ACC112 (cell line): ENCODE measurements around the gene LIN52.

Experiments
- H2AFZ ChIP-seq: fragments of 200-600 bp; sonication (generic); one replicate; pipeline ENCODE4 v1.6.0; 2017; ENCODE audit warnings: antibody characterized with exemption, low read length; ENCODE audit not compliant: unreplicated experiment
- H3K27ac ChIP-seq: fragments of 200-600 bp; sonication (generic); 2 replicates; pipeline ENCODE4 v1.5.1; 2014; ENCODE audit warnings: low read depth, mild to moderate bottlenecking, antibody characterized with exemption, low read length, moderate library complexity
- H3K27me3 ChIP-seq: fragments of 200-600 bp; sonication (generic); 2 replicates; pipeline ENCODE4 v1.6.1; 2014; ENCODE audit warnings: mild to moderate bottlenecking, antibody characterized with exemption, low read length, moderate library complexity, mixed read lengths; ENCODE audit not compliant: insufficient read depth
- H3K36me3 ChIP-seq: fragments of 200-600 bp; sonication (generic); 2 replicates; pipeline ENCODE4 v1.6.1; 2016; ENCODE audit warnings: mild to moderate bottlenecking, antibody characterized with exemption, low read length, moderate library complexity, mixed read lengths; ENCODE audit not compliant: insufficient read depth
- H3K4me1 ChIP-seq: fragments of 200-600 bp; sonication (generic); one replicate; pipeline ENCODE4 v1.6.1; 2016; ENCODE audit warnings: low read length, mixed read lengths; ENCODE audit not compliant: insufficient read depth, unreplicated experiment, control insufficient read depth
- H3K4me3 ChIP-seq: fragments of 200-600 bp; sonication (generic); 2 replicates; pipeline ENCODE4 v1.5.1; 2014; ENCODE audit warnings: mild to moderate bottlenecking, low read depth, low read length
- H3K79me2 ChIP-seq: fragments of 200-600 bp; sonication (generic); one replicate; pipeline ENCODE4 v1.6.0; 2016; ENCODE audit warnings: low read length; ENCODE audit not compliant: control insufficient read depth, unreplicated experiment, insufficient read depth

Gene LIN52

DNA sequence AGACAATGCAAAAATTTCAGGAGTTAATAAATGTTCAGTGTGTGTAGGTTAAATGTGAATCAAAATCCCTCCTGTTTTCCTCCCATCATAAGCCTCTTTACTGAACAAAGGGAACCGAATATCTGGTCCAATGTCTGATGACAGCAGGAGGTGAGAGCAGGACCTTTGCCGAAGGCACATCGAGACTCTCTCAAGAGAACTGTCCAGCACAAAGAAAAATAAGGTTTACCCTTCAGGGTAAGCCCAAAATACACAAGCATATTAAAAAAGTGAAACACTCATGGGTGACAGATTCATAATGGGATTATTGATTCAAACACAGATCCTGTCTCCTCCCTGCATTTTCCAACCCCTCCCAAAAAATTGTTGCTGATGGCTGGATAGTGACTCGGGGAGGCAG lies 150.3 kb downstream of the LIN52 start:
- Histone ChIP-seq H3K79me2 (no peaks in the 10 kb centered on the region), H2AFZ (no peak overlapping the region), H3K27me3 (peaks cover 82% of the 10 kb centered on the region), H3K4me1 (no peaks in the 10 kb centered on the region), H3K36me3 (no peaks in the 10 kb centered on the region), H3K27ac (no peak overlapping the region), H3K4me3 (no peak overlapping the region)

DNA sequence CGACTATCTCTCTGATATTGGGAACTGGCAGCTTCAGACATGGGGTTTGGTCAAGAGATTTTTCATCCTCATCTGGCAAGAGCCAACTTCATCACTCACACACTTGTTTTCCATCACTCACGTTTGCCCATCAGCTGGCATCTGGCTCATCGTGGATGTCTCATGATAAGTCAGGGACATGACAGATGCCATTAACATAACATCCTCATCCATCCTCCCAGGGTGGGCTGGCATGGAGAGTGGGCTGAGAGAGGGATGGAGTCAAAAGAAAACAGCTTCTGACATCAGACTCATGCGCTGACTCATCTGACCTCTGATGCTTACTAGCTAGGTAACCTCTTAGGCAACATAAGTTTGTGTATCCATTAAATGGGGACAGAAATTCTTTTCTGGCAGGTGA lies 152.7 kb downstream of the LIN52 start:
- no peak overlapping the region for H2AFZ ChIP-seq
- H3K27me3 ChIP-seq = peaks cover 87% of the 10 kb centered on the region
- H3K79me2 ChIP-seq = no peaks in the 10 kb centered on the region
- no peaks in the 10 kb centered on the region for H3K4me1 ChIP-seq
- no peak overlapping the region for H3K27ac ChIP-seq
- H3K36me3 ChIP-seq = no peaks in the 10 kb centered on the region
- H3K4me3 ChIP-seq = no peak overlapping the region

DNA sequence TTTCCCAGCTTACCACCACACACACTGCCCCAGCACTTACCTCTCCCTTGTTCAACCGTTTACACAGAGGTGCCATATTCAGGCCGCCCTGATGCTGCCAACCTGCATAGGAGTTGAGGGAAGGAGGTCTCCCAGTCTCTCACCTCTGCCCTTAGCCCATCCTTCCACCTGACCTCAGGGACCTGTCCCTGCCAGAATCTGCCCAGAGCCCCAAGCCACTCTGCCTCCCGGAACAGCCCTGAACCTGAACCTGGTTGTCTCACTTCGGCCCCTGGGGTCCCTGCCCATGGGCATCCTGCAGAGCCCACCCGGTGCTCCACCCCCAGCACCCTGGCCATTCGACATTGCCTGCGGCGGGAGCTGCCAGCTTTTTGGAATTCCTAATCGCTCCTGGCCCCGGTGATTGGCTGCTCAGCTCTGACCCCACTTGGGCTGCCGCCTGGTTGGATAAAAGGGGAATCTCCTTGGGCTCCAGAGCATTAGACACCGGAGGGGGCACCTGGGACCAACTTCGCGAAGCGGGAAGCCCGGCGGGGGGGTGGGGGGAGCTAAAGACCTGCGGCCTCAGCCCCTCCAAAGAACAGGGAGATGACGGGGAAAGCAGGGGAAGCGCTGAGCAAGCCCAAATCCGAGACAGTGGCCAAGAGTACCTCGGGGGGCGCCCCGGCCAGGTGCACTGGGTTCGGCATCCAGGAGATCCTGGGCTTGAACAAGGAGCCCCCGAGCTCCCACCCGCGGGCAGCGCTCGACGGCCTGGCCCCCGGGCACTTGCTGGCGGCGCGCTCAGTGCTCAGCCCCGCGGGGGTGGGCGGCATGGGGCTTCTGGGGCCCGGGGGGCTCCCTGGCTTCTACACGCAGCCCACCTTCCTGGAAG lies 154.5 kb downstream of the LIN52 start, which contains the start of gene VSX2:
VSX2 (plus strand) TSS at position 476 of the 874 bp plus-strand sequence; CDS start at position 589, 113 bp downstream.
- Histone ChIP-seq H3K27ac (no peak within 1 kb of the TSS), H3K27me3 (peaks cover 87% of the 10 kb centered on the region), H3K4me1 (no peaks in the 10 kb centered on the region), H2AFZ (no peak within 1 kb of the TSS), H3K79me2 (no peaks in the 10 kb centered on the region), H3K4me3 (no peak within 1 kb of the TSS), H3K36me3 (no peaks in the 10 kb centered on the region)

DNA sequence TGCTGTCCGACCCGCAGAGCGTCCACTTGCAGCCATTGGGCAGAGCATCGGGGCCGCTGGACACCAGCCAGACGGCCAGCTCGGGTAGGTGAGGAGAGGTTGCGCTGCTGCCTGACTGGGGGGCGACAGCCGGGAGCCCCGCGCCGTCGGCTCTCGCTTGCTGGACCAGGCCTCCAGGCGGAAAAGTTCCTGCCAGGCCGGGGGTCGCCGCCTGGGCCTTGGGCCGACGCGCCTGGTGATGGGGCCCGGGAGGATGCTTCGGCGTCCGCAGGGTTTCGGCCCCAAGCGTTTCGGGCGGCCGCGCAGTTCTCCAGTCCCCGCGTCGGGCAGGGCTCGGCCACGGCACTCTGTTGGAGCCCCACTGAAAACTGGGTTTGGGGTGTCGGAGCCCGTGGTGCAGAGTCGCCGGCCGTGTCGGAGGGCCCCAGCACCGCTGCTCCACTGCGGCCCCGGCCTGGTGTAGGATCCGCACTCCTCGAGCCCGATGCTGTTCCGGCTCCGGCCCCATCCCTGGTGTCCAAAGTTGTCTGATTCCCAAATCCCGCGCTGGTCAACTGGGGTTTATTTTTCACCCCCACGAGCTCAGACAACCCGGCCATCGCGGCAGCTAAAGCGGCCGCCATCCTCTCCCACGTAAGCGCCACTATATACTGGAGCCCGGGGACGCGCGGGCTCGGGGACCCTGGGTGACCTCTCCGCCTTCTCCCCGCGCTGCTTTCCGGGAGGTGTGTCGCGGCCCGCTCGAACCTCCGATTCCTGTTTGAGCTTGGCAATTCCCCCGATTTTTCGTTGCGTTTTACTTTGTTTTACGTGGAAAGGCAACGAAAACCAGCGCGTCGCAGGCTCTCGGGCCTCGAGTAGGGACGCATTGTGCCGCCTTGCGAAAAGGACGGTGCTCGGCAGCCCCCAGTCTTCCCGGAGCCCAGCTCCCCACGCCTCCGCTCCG lies 155.4 kb downstream of the LIN52 start:
- Histone ChIP-seq H3K27ac (no peak overlapping the region), H3K36me3 (no peaks in the 10 kb centered on the region), H3K4me3 (no peak overlapping the region), H3K4me1 (no peaks in the 10 kb centered on the region), H3K27me3 (peaks cover 85% of the 10 kb centered on the region), H2AFZ (no peak overlapping the region), H3K79me2 (no peaks in the 10 kb centered on the region)

GRCh38 chr14:74240794-74241651 lies 156.3 kb downstream of the LIN52 start:
- H3K27me3 ChIP-seq = peaks cover 93% of the 10 kb centered on the region
- no peaks in the 10 kb centered on the region for H3K79me2 ChIP-seq
- no peak overlapping the region for H3K27ac ChIP-seq
- no peaks in the 10 kb centered on the region for H3K4me1 ChIP-seq
- H3K4me3 ChIP-seq = no peak overlapping the region
- H2AFZ ChIP-seq = no peak overlapping the region
- no peaks in the 10 kb centered on the region for H3K36me3 ChIP-seq

DNA sequence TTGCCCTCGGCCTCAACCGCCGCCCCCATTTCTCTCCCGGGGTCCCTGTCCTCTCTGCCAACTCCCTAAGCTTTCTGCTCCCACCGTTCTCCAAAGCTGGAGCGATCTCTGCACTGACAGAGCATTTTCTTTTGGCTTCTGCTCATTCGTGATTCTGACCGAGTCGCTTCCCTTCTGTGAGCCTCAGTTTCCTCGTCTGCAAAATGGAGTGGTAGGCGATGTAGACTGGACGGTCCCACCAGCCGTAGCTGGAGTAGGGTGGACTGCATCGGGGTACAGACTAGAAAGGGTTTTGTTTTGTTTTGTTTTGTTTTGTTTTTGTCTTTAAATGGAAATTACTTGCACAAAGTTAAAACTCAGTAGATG lies 156.9 kb downstream of the LIN52 start:
- no peaks in the 10 kb centered on the region for H3K4me1 ChIP-seq
- H3K79me2 ChIP-seq = no peaks in the 10 kb centered on the region
- no peak overlapping the region for H2AFZ ChIP-seq
- H3K4me3 ChIP-seq = no peak overlapping the region
- no peaks in the 10 kb centered on the region for H3K36me3 ChIP-seq
- H3K27ac ChIP-seq = no peak overlapping the region
- H3K27me3 ChIP-seq = peaks cover 94% of the 10 kb centered on the region

- Histone ChIP-seq H3K27me3 (peaks cover 96% of the 10 kb centered on the region), H3K27ac (no peak overlapping the region), H3K79me2 (no peaks in the 10 kb centered on the region), H3K36me3 (no peaks in the 10 kb centered on the region), H3K4me1 (no peaks in the 10 kb centered on the region), H2AFZ (no peak overlapping the region), H3K4me3 (no peak overlapping the region)
These were observed 157.4 kb downstream of the LIN52 start for GRCh38 chr14:74242021-74242779.

DNA sequence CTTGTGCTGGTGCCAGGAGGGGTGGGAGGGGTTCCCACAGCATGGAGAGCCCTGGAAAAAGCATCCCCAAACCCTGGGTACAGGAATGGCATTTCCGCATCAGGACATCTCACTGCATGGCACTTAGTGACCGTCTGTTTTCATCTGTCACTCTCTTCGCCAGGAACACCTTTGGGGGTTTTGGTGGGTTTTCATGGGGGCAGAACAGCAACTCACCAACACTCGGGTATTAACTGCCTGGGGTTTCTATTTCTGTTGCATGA lies 158.0 kb downstream of the LIN52 start:
- no peak overlapping the region for H3K4me3 ChIP-seq
- peaks cover 96% of the 10 kb centered on the region for H3K27me3 ChIP-seq
- no peaks in the 10 kb centered on the region for H3K4me1 ChIP-seq
- no peaks in the 10 kb centered on the region for H3K79me2 ChIP-seq
- no peak overlapping the region for H2AFZ ChIP-seq
- H3K36me3 ChIP-seq = no peaks in the 10 kb centered on the region
- H3K27ac ChIP-seq = no peak overlapping the region

- Histone ChIP-seq H3K36me3 (no peaks in the 10 kb centered on the region), H2AFZ (no peak overlapping the region), H3K79me2 (no peaks in the 10 kb centered on the region), H3K4me1 (no peaks in the 10 kb centered on the region), H3K27me3 (peaks cover 96% of the 10 kb centered on the region), H3K27ac (no peak overlapping the region), H3K4me3 (no peak overlapping the region)
These were observed 158.3 kb downstream of the LIN52 start for GRCh38 chr14:74243051-74243450.

DNA sequence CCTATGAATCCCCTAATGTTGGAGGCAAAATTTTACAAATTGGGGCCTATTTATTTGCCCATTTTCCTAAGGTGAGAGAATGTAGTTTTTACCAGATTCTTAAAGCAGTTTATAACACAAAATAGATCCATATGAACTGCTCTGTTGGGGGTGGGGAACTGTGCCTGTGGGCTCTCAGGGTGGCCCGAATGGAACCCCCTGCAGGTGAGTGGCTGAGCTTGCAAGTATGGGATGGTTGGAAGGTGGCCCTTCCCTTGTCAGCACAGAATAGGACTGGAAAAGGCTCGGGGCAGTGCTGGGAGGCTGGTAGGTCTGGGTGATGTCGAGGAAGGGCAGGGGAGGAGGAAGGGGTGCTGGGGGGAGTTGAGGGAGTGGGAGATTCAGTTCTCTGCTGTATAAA lies 159.4 kb downstream of the LIN52 start:
- H3K27ac ChIP-seq = no peak overlapping the region
- H3K27me3 ChIP-seq = peaks cover 85% of the 10 kb centered on the region
- H3K36me3 ChIP-seq = no peaks in the 10 kb centered on the region
- no peaks in the 10 kb centered on the region for H3K79me2 ChIP-seq
- H3K4me3 ChIP-seq = no peak overlapping the region
- no peaks in the 10 kb centered on the region for H3K4me1 ChIP-seq
- no peak overlapping the region for H2AFZ ChIP-seq
